HG02943 (cell line): ENCODE measurements around the gene FAM110A.
"Not testable (repeated sequence)": the region's sequence is repeated elsewhere in the genome, so short reads cannot be mapped to it uniquely, and the experiment has no call there.

ENCODE experiments used
- ATAC-seq: cut with Tn5 transposase; IDR thresholded peaks from one replicate; pipeline ENCODE4 v1.9.1; 2021; ENCODE audit warnings: mild to moderate bottlenecking, low read depth, moderate library complexity; ENCODE audit not compliant: unreplicated experiment

FAM110A gene

GRCh38 chr20:892371-892770 is 58.9 kb downstream of the FAM110A start:
- ATAC-seq = not testable (repeated sequence)
